Uterus (tissue), 2 donors: ENCODE data around the gene TMEM217.

Experiments used
- CTCF ChIP-seq, 4 experiments: fragments of 200-600 bp in 2 of 4; fragments of 450-650 bp in 2 of 4; sonication (generic) in 2 of 4; IDR thresholded peaks; one replicate each; pipeline ENCODE4 v1.5.1; 2016 to 2019; ENCODE audit warnings: antibody characterized with exemption in 4 of 4, mild to moderate bottlenecking in 2 of 4, moderate library complexity in 1 of 4
- POLR2A ChIP-seq, 2 donors: fragments of 450-650 bp; IDR thresholded peaks; one replicate each; pipeline ENCODE4 v1.6.1; 2016; ENCODE audit warnings: antibody characterized with exemption in 2 of 2, mild to moderate bottlenecking in 1 of 2, moderate library complexity in 1 of 2

GRCh38 chr6:37230104-37230503, 27.8 kb downstream of the TMEM217 start:
- no peak for TF ChIP-seq CTCF (IDR thresholded peaks at IDR 0.05)
- no peak for TF ChIP-seq POLR2A (IDR thresholded peaks at IDR 0.05)
